Parathyroid adenoma (tissue), 2 donors: ENCODE measurements around the gene SPATA31C1.

Experiments used
- H2AFZ ChIP-seq: fragments of 300-600 bp; sonication (generic); one replicate; pipeline ENCODE4 v1.7.0; 2017; ENCODE audit warnings: antibody characterized with exemption, mild to moderate bottlenecking
- H3K27ac ChIP-seq: fragments of 300-600 bp; sonication (generic); one replicate; pipeline ENCODE4 v1.7.0; 2017
- H3K27me3 ChIP-seq: fragments of 300-600 bp; sonication (generic); one replicate; pipeline ENCODE4 v1.7.0; 2017; ENCODE audit warnings: low read length; ENCODE audit not compliant: control insufficient read depth, insufficient read depth
- H3K36me3 ChIP-seq: fragments of 300-600 bp; sonication (generic); one replicate; pipeline ENCODE4 v1.7.0; 2017; ENCODE audit warnings: low read length; ENCODE audit not compliant: control insufficient read depth, insufficient read depth
- H3K4me1 ChIP-seq: fragments of 300-600 bp; sonication (generic); one replicate; pipeline ENCODE4 v1.7.0; 2017; ENCODE audit warnings: control low read depth
- H3K4me2 ChIP-seq: fragments of 300-600 bp; sonication (generic); one replicate; pipeline ENCODE4 v1.7.0; 2017; ENCODE audit warnings: low read length
- H3K4me3 ChIP-seq: fragments of 300-600 bp; sonication (generic); one replicate; pipeline ENCODE4 v1.7.0; 2017; ENCODE audit warnings: low read depth, low read length
- H3K79me2 ChIP-seq: fragments of 300-600 bp; sonication (generic); one replicate; pipeline ENCODE4 v1.7.0; 2017; ENCODE audit warnings: control low read depth
- H3K9ac ChIP-seq: fragments of 300-600 bp; sonication (generic); one replicate; pipeline ENCODE4 v1.7.0; 2017; ENCODE audit warnings: mild to moderate bottlenecking
- H3K9me3 ChIP-seq: fragments of 300-600 bp; sonication (generic); one replicate; pipeline ENCODE4 v1.7.0; 2017; ENCODE audit warnings: low read length; ENCODE audit not compliant: control insufficient read depth
- CTCF ChIP-seq: fragments of 300-600 bp; sonication (generic); IDR thresholded peaks from one replicate; pipeline ENCODE4 v1.7.0; 2017; ENCODE audit warnings: antibody characterized with exemption, mild to moderate bottlenecking
- donor health status: primary hyperparathyroidism.

Gene SPATA31C1

DNA sequence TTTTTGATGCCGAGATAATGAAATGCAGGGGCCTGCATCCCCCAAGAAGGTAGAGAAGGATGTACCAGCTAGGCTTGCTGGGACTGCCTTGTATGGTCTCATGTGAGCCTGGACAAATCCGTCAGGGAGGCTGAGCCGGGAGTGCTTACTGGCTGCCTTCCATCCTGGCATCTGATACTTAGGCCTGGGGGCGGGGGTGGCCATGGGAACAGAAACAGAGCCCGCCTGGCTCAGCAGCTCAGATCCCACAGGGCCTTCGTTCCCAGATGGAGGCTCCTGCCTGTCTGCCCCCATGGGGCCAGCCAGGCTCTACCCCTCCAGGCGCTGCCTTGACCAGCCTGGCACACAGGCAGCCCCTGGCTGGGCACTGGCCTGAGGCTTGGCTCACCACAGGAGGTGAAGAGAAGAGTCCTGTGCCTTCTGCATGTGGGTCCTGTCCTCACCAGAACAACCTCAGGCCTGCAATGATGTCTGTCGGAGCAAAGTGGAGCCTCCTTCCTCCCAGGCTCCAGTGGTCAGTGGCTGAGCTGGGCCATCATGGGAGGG is 45.6 kb upstream of the SPATA31C1 start:
- no peaks in the 10 kb centered on the region for H3K4me1 ChIP-seq
- TF ChIP-seq CTCF = no peak
- no peaks in the 10 kb centered on the region for H3K36me3 ChIP-seq
- no peak overlapping the region for H3K4me2 ChIP-seq
- H3K9ac ChIP-seq = no peak overlapping the region
- no peaks in the 10 kb centered on the region for H3K9me3 ChIP-seq
- H3K4me3 ChIP-seq = no peak overlapping the region
- H3K79me2 ChIP-seq = no peaks in the 10 kb centered on the region
- H3K27ac ChIP-seq = no peak overlapping the region
- H3K27me3 ChIP-seq = no peaks in the 10 kb centered on the region
- H2AFZ ChIP-seq = no peak overlapping the region

DNA sequence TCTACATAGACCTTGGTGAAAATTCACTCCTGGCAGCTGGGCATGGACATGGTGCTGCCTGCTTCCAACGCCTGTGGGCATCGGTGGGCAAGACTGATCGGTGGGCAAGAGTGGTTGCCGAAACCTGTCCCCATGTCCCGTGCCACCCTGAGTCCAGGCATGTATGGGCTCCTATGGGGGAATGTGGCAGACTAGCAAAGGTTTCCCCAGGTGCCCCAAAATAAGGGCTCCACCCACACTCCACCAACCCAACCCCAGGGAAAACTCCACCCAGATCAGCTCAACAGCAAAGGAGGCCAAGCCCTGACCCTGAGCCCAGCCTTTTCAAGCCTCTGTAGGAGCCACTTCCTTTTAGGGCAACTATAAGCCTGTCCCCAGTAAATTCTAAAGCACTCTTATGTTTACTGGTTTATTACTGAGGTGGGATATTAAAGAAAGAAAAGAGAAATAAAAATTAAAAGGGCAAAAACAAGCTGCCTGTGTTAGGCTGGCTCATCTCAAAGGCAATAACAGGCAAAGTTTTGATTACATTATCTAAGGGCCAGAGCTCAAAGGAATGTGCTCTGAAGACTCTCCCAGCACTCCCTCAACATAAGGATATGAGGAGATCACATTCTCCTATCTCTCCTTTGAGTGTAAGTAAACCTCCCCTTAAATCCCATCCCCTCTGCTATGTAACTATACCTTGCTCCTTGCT is 44.0 kb upstream of the SPATA31C1 start:
- Histone ChIP-seq H2AFZ (no peak overlapping the region), H3K4me2 (no peak overlapping the region), H3K9ac (no peak overlapping the region), H3K27me3 (no peaks in the 10 kb centered on the region), H3K9me3 (no peaks in the 10 kb centered on the region), H3K27ac (no peak overlapping the region), H3K36me3 (no peaks in the 10 kb centered on the region), H3K79me2 (no peaks in the 10 kb centered on the region), H3K4me1 (no peaks in the 10 kb centered on the region), H3K4me3 (no peak overlapping the region)
- no peak for TF ChIP-seq CTCF

DNA sequence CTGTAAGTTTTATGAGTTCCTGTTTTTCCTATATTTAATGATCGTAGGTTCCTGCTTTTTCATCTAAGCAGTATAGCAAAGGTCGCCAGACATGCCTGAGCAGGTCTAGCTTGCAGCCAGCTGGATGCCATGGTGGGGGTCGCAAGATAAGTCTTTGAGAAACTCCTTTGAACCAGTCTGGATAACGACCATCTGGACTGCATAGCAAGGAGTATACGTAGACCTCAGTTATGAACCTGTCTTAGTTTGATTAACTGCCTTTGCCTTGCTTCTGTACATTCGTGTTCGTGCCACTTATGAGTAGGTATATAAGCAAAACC is 43.5 kb upstream of the SPATA31C1 start:
- Histone ChIP-seq H3K4me2 (no peak overlapping the region), H3K36me3 (no peaks in the 10 kb centered on the region), H3K9me3 (no peaks in the 10 kb centered on the region), H3K27me3 (no peaks in the 10 kb centered on the region), H3K4me1 (no peaks in the 10 kb centered on the region), H3K4me3 (no peak overlapping the region), H2AFZ (no peak overlapping the region), H3K79me2 (no peaks in the 10 kb centered on the region), H3K27ac (no peak overlapping the region), H3K9ac (no peak overlapping the region)
- no peak for TF ChIP-seq CTCF

DNA sequence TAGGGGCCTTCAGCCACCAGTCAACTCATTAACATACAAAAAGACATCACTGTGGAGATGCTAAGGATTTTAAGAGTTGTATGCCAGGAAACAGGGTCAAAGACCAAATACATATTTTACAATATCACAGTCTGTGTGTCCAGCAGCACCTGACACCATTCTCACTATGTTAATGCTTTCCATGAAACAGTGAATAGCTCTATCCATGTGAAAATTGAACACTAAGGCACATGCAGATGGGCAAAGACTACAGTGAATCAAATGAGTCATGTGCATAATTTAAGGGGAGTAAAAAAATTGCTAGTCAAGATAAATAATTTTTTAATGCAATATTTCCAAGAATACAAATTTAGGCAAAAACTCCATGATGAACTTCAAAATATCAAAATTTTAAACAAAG is 42.7 kb upstream of the SPATA31C1 start:
- Histone ChIP-seq H3K27me3 (no peaks in the 10 kb centered on the region), H3K4me3 (no peak overlapping the region), H3K9me3 (no peaks in the 10 kb centered on the region), H3K9ac (no peak overlapping the region), H3K4me1 (no peaks in the 10 kb centered on the region), H3K27ac (no peak overlapping the region), H3K36me3 (no peaks in the 10 kb centered on the region), H2AFZ (no peak overlapping the region), H3K4me2 (no peak overlapping the region), H3K79me2 (no peaks in the 10 kb centered on the region)
- no peak for TF ChIP-seq CTCF
